PC-9 (cell line): ENCODE results near the gene LY6G5B. TPM values are rescaled to one million over a fixed set of nuclear protein-coding genes. Genes with fewer than 3 reads are reported as not detected.

ENCODE experiments used
- BruUV-seq: library from RNA; stranded (reverse); fragments of 400-500 nt; replicated peaks from 2 replicates; lab custom pipeline; 2021; lab: Mats Ljungman, UMichigan
- CTCF ChIA-PET: fragments of 300-600 bp; sonication (Branson Sonifier 250); formaldehyde crosslinking; loops from one replicate; lab custom pipeline; 2022; ENCODE audit warnings: antibody characterized with exemption; lab: Charles Lee
- POLR2A ChIA-PET: fragments of 300-600 bp; sonication (Branson Sonifier 250); formaldehyde crosslinking; loops from one replicate; lab custom pipeline; 2022; ENCODE audit warnings: antibody characterized with exemption; ENCODE audit not compliant: unreplicated experiment; lab: Charles Lee
- DNase-seq, 2 experiments: peaks; one replicate each; pipeline versions ENCODE4 v3.0.0 to v3.0.0-alpha.2; 2015 to 2022; ENCODE audit warnings: mixed read lengths in 1 of 2
- H2AFZ ChIP-seq: fragments of 200-600 bp; sonication (generic); 2 replicates; pipeline ENCODE4 v1.8.1; 2017; ENCODE audit warnings: antibody characterized with exemption
- H3F3A ChIP-seq: fragments of 200-600 bp; sonication (generic); 2 replicates; pipeline ENCODE4 v1.8.1; 2017; ENCODE audit warnings: antibody characterized with exemption, mild to moderate bottlenecking, low read depth; ENCODE audit not compliant: insufficient read depth
- H3K27ac ChIP-seq: fragments of 200-600 bp; sonication (generic); 2 replicates; pipeline ENCODE4 v1.6.1; 2016; ENCODE audit warnings: mixed run types
- H3K27me3 ChIP-seq: fragments of 200-600 bp; sonication (generic); 2 replicates; pipeline ENCODE4 v1.6.1; 2016; ENCODE audit warnings: low read depth, mixed run types; ENCODE audit not compliant: insufficient read depth
- H3K36me3 ChIP-seq: fragments of 200-600 bp; sonication (generic); 2 replicates; pipeline ENCODE4 v1.6.1; 2016; ENCODE audit warnings: low read depth, mixed run types
- H3K4me1 ChIP-seq: fragments of 200-600 bp; sonication (generic); replicated peaks from 2 replicates; pipeline ENCODE4 v1.6.1; 2016; ENCODE audit warnings: mixed run types; ENCODE audit not compliant: insufficient read depth
- H3K4me2 ChIP-seq: fragments of 200-600 bp; sonication (generic); 2 replicates; pipeline ENCODE4 v1.6.1; 2017; ENCODE audit warnings: mixed run types
- H3K4me3 ChIP-seq: fragments of 200-600 bp; sonication (generic); 2 replicates; pipeline ENCODE4 v1.6.1; 2016; ENCODE audit warnings: mixed run types
- H3K79me2 ChIP-seq: fragments of 200-600 bp; sonication (generic); 2 replicates; pipeline ENCODE4 v1.6.1; 2017; ENCODE audit warnings: low read depth, mixed run types
- H3K9me2 ChIP-seq: fragments of 200-600 bp; sonication (generic); 2 replicates; pipeline ENCODE4 v1.8.1; 2017; ENCODE audit warnings: mild to moderate bottlenecking; ENCODE audit not compliant: insufficient read depth
- H3K9me3 ChIP-seq: fragments of 200-600 bp; sonication (generic); 2 replicates; pipeline ENCODE4 v1.8.1; 2016; ENCODE audit warnings: low read depth; ENCODE audit not compliant: insufficient read depth
- H4K20me1 ChIP-seq: fragments of 200-600 bp; sonication (generic); 2 replicates; pipeline ENCODE4 v1.8.1; 2017; ENCODE audit not compliant: insufficient read depth
- EZH2 ChIP-seq: fragments of 200-600 bp; sonication (generic); IDR thresholded peaks from 2 replicates; pipeline ENCODE4 v1.8.0; 2017; ENCODE audit warnings: antibody characterized with exemption, low read depth
- intact Hi-C: fragments of 100-400 bp; cut with micrococcal nuclease; formaldehyde crosslinking; loops from one replicate; pipeline ENCODE4 v1.10.0; 2022; ENCODE audit not compliant: unreplicated experiment
- total RNA-seq: library from RNA; stranded (reverse); gene quantifications from 2 replicates; pipeline ENCODE4 v1.2.3, GENCODE V29; 2021
- TF ChIP-seq, protein P1 (sequence below): fragments of 200-600 bp; sonication (generic); conservative IDR thresholded peaks from 2 replicates; pipeline ENCODE4 v1.6.1; 2017; ENCODE audit warnings: mixed run types, antibody characterized with exemption, mild to moderate bottlenecking, moderate library complexity

Gene LY6G5B
- total RNA-seq, 1 experiment from 2014 or later = 24.0 TPM

DNA sequence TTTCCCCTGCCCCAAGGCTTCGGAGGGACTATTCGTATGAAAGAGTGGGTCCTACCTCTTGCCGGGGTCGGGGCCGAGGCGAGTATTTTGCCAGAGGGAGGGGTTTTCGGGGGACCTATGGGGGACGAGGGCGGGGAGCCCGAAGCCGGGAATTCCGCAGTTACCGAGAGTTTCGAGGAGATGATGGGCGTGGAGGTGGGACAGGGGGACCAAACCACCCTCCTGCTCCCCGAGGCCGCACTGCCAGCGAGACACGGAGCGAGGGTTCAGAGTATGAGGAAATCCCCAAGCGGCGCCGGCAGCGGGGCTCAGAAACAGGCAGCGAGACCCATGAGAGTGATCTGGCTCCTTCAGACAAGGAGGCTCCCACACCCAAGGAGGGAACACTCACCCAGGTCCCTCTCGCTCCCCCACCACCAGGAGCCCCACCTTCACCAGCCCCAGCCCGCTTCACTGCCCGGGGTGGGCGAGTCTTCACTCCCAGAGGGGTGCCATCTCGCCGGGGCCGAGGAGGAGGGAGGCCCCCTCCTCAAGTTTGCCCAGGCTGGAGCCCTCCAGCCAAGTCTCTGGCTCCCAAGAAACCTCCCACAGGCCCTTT is 38.0 kb upstream of the LY6G5B start:
- H3K36me3 ChIP-seq = peaks cover 28% of the 10 kb centered on the region
- intact Hi-C loops = no loop called here

DNA sequence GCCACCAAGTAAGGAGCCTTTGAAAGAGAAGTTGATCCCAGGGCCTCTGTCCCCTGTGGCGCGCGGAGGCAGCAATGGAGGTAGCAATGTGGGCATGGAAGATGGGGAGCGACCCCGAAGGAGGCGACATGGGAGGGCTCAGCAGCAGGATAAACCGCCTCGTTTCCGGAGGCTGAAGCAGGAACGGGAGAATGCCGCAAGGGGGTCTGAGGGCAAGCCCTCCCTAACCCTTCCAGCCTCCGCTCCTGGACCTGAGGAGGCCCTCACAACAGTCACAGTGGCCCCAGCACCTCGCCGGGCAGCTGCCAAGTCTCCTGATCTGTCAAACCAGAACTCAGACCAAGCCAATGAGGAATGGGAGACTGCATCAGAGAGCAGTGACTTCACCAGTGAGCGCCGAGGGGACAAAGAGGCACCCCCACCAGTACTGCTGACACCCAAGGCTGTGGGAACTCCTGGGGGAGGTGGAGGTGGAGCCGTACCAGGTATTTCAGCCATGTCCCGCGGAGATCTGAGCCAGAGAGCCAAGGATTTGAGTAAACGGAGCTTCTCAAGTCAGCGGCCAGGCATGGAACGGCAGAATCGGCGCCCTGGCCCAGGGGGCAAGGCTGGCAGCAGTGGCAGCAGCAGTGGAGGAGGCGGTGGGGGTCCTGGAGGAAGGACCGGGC is 37.4 kb upstream of the LY6G5B start:
- TF ChIP-seq, protein P1, sequence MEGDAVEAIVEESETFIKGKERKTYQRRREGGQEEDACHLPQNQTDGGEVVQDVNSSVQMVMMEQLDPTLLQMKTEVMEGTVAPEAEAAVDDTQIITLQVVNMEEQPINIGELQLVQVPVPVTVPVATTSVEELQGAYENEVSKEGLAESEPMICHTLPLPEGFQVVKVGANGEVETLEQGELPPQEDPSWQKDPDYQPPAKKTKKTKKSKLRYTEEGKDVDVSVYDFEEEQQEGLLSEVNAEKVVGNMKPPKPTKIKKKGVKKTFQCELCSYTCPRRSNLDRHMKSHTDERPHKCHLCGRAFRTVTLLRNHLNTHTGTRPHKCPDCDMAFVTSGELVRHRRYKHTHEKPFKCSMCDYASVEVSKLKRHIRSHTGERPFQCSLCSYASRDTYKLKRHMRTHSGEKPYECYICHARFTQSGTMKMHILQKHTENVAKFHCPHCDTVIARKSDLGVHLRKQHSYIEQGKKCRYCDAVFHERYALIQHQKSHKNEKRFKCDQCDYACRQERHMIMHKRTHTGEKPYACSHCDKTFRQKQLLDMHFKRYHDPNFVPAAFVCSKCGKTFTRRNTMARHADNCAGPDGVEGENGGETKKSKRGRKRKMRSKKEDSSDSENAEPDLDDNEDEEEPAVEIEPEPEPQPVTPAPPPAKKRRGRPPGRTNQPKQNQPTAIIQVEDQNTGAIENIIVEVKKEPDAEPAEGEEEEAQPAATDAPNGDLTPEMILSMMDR = no peak
- no peak for TF ChIP-seq EZH2
- H2AFZ ChIP-seq = no peak overlapping the region
- no peaks in the 10 kb centered on the region for H3K4me1 ChIP-seq
- DNase-seq = no peak
- intact Hi-C loops = no loop called here
- ChIA-PET POLR2A (interaction anchor here (0.7 kb wide), 1 partner anchor 8 kb away, joined by 3 read pairs; no protein-coding TSS in a partner anchor), CTCF (no interaction called here)
- H3K27ac ChIP-seq = no peak overlapping the region
- no peak overlapping the region for H3K4me2 ChIP-seq
- BruUV-seq = no TSS peak
- no peaks in the 10 kb centered on the region for H3K27me3 ChIP-seq
- H3K36me3 ChIP-seq = peaks cover 24% of the 10 kb centered on the region
- no peak overlapping the region for H3K4me3 ChIP-seq
- 0 out of 2 replicates have a peak, but pooled peaks cover 3% of the 10 kb centered on the region for H4K20me1 ChIP-seq
- H3K9me2 ChIP-seq = no peaks in the 10 kb centered on the region
- H3K79me2 ChIP-seq = no peaks in the 10 kb centered on the region
- H3F3A ChIP-seq = peaks cover 51% of the 10 kb centered on the region
- H3K9me3 ChIP-seq = no peaks in the 10 kb centered on the region

More for the DNA sequence above, 38.0 kb upstream of the LY6G5B start:
- DNase-seq = no peak
- Histone ChIP-seq H3K4me3 (no peak overlapping the region), H3K79me2 (no peaks in the 10 kb centered on the region), H4K20me1 (0 out of 2 replicates have a peak, but pooled peaks cover 3% of the 10 kb centered on the region), H3K27ac (no peak overlapping the region), H2AFZ (no peak overlapping the region), H3K9me2 (no peaks in the 10 kb centered on the region), H3F3A (peaks cover 48% of the 10 kb centered on the region), H3K9me3 (no peaks in the 10 kb centered on the region), H3K27me3 (no peaks in the 10 kb centered on the region), H3K4me1 (no peaks in the 10 kb centered on the region), H3K4me2 (no peak overlapping the region)
- ChIA-PET POLR2A (no interaction called here), CTCF (no interaction called here)
- no TSS peak for BruUV-seq
- TF ChIP-seq, protein P1 = no peak
- TF ChIP-seq EZH2 = no peak

DNA sequence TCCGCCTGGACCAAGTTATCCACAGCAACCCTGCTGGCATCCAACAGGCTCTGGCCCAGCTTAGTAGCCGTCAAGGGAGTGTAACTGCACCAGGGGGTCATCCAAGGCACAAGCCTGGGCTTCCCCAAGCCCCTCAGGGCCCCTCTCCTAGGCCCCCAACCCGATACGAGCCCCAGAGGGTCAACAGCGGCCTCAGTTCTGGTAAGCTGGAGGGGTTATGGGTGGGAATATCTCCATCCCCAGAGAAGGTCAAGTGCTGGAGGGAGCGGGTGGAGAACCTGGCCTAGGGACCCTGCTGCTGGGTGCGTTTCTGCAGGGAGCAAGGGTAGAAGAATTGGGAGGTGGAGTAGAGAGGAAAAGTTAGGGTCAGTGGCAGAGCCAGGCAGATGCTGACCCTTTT is 36.3 kb upstream of the LY6G5B start:
- Histone ChIP-seq H3K9me3 (no peaks in the 10 kb centered on the region), H3K27me3 (no peaks in the 10 kb centered on the region), H3K4me3 (no peak overlapping the region), H3K27ac (no peak overlapping the region), H3K9me2 (no peaks in the 10 kb centered on the region), H3F3A (peaks cover 60% of the 10 kb centered on the region), H3K4me1 (no peaks in the 10 kb centered on the region), H3K79me2 (no peaks in the 10 kb centered on the region), H3K4me2 (no peak overlapping the region), H2AFZ (no peak overlapping the region), H3K36me3 (peaks cover 18% of the 10 kb centered on the region), H4K20me1 (0 out of 2 replicates have a peak, but pooled peaks cover 11% of the 10 kb centered on the region)
- no TSS peak for BruUV-seq
- TF ChIP-seq, protein P1 = no peak
- TF ChIP-seq EZH2 = no peak
- CTCF ChIA-PET = no interaction called here
- DNase-seq = no peak
- POLR2A ChIA-PET = interaction anchor here (0.7 kb wide), 1 partner anchor 7 kb away, joined by 3 read pairs; no protein-coding TSS in a partner anchor
- intact Hi-C loops = no loop called here
